ENCODE data around the gene OTOGL.

DNA sequence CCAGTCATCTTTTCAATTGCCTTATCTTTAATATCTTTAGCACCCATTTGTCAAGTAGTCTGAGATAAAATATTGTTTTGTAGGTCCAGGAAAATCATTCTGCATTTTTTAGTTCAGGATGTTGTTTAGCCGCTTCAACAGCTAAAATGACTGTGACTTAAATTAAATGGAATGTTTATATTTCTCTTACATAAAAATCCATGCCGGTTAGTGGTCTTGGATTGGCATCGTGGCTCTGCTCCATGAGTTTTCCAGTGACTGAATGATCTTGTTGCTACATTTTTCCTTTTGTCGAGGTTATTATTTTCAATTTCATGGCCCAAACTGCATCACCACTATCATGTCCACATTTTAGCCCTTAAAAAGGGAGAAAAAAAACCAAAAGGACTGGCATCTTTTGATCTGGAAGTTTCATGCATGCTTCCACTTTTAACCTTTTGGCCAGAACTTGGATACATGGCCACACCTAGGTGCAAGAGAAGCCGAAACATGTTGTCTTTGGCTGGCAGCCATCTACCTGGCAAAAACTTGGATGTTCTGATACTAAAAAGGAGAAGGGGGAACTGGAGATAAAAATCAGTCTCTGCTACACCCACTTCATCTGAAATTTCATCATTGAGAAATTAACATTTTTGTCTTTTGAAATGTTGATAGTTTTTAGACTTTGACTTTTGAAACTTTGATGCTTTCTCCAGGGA, 142.4 kb downstream of the OTOGL start:
- TF ChIP-seq, protein P1, sequence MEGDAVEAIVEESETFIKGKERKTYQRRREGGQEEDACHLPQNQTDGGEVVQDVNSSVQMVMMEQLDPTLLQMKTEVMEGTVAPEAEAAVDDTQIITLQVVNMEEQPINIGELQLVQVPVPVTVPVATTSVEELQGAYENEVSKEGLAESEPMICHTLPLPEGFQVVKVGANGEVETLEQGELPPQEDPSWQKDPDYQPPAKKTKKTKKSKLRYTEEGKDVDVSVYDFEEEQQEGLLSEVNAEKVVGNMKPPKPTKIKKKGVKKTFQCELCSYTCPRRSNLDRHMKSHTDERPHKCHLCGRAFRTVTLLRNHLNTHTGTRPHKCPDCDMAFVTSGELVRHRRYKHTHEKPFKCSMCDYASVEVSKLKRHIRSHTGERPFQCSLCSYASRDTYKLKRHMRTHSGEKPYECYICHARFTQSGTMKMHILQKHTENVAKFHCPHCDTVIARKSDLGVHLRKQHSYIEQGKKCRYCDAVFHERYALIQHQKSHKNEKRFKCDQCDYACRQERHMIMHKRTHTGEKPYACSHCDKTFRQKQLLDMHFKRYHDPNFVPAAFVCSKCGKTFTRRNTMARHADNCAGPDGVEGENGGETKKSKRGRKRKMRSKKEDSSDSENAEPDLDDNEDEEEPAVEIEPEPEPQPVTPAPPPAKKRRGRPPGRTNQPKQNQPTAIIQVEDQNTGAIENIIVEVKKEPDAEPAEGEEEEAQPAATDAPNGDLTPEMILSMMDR (IDR thresholded peaks at IDR 0.05; ENCODE audit: insufficient read depth, low read length) = no peak
- TF ChIP-seq SPI1 (IDR thresholded peaks at IDR 0.05; ENCODE audit: borderline replicate concordance, low read depth) = no peak
- TF ChIP-seq POLR2AphosphoS5 (IDR thresholded peaks at IDR 0.05; ENCODE audit: low read depth) = no peak
- no peak for TF ChIP-seq GABPA (IDR thresholded peaks at IDR 0.05; ENCODE audit: low read depth)
